ENCODE data around the gene SRPK2. TPM values are rescaled to one million over a fixed set of nuclear protein-coding genes. Genes with fewer than 3 reads are reported as not detected.
"Not testable (repeated sequence)": the region's sequence is repeated elsewhere in the genome, so short reads cannot be mapped to it uniquely, and the experiment has no call there.

Gene SRPK2
- total RNA-seq, 4 donors from 2014 or later: 21.5 to 35.1 (median 29.2) TPM

GRCh38 chr7:105350906-105351305 is 37.8 kb downstream of the SRPK2 start:
- DNase-seq: no peak
- H3K27ac ChIP-seq: no peak overlapping the region
- intact Hi-C loops (cut with DNase I): no loop called here
- H3K27me3 ChIP-seq: no peaks in the 10 kb centered on the region
- no peak for TF ChIP-seq POLR2A (IDR thresholded peaks at IDR 0.05)
- TF ChIP-seq CTCF (IDR thresholded peaks at IDR 0.05): no peak
- no peak overlapping the region for H3K4me3 ChIP-seq
- H3K36me3 ChIP-seq: no peaks in the 10 kb centered on the region
- H3K9me3 ChIP-seq: no peaks in the 10 kb centered on the region
- peaks cover 16 to 54% (median 32%) of the 10 kb centered on the region in 3 donors for H3K4me1 ChIP-seq
- WGBS, 2 donors: 87 to 92% methylated on average over 7 of the region's 7 CpGs

GRCh38 chr7:105348177-105348576 is 40.5 kb downstream of the SRPK2 start:
- not testable (repeated sequence) for H3K9me3 ChIP-seq
- peaks cover 6 to 40% (median 21%) of the 10 kb centered on the region in 3 donors for H3K4me1 ChIP-seq

GRCh38 chr7:105346593-105347322 is 42.0 kb downstream of the SRPK2 start:
- Histone ChIP-seq H3K9me3 (no peaks in the 10 kb centered on the region), H3K36me3 (no peaks in the 10 kb centered on the region), H3K27me3 (no peaks in the 10 kb centered on the region), H3K27ac (no peak overlapping the region), H3K4me1 (peaks cover 6 to 28% (median 7%) of the 10 kb centered on the region in 3 donors), H3K4me3 (no peak overlapping the region)
- 87 to 95% methylated on average over 8 to 10 of the region's 10 CpGs for WGBS, 2 donors
- no peak for TF ChIP-seq CTCF (IDR thresholded peaks at IDR 0.05)
- no peak for TF ChIP-seq POLR2A (IDR thresholded peaks at IDR 0.05)
- no peak for DNase-seq
- intact Hi-C loops (cut with DNase I): loop anchor here (10.0 kb wide), 1 partner anchor 202 kb away; no protein-coding TSS in a partner anchor

More at GRCh38 chr7:105348177-105348576, 40.5 kb downstream of the SRPK2 start:
- intact Hi-C loops (cut with DNase I): loop anchor here (10.0 kb wide), 1 partner anchor 203 kb away; no protein-coding TSS in a partner anchor
- 84 to 88% methylated on average over 8 to 11 of the region's 11 CpGs for WGBS, 2 donors
- not testable (repeated sequence) for H3K4me3 ChIP-seq, DNase-seq, H3K36me3 ChIP-seq, H3K27me3 ChIP-seq, H3K27ac ChIP-seq

- peaks cover 1 to 25% (median 3%) of the 10 kb centered on the region in 3 donors for H3K4me1 ChIP-seq
- intact Hi-C loops (cut with DNase I): loop anchor here (10.0 kb wide), 1 partner anchor 201 kb away; no protein-coding TSS in a partner anchor
- no peaks in the 10 kb centered on the region for H3K9me3 ChIP-seq
- no peak for DNase-seq
- 94 to 100% methylated on average over 2 of the region's 2 CpGs for WGBS, 2 donors
- no peak for TF ChIP-seq POLR2A (IDR thresholded peaks at IDR 0.05)
- no peak for TF ChIP-seq CTCF (IDR thresholded peaks at IDR 0.05)
- no peak overlapping the region for H3K27ac ChIP-seq
- H3K4me3 ChIP-seq: no peak overlapping the region
- H3K27me3 ChIP-seq: no peaks in the 10 kb centered on the region
- H3K36me3 ChIP-seq: no peaks in the 10 kb centered on the region
Observed at GRCh38 chr7:105346138-105346537, 42.6 kb downstream of the SRPK2 start.

GRCh38 chr7:105345725-105346124 is 43.0 kb downstream of the SRPK2 start:
- H3K4me3 ChIP-seq: no peak overlapping the region
- H3K9me3 ChIP-seq: no peaks in the 10 kb centered on the region
- H3K4me1 ChIP-seq: peaks cover 0 to 23% (median 3%) of the 10 kb centered on the region in 3 donors
- no peaks in the 10 kb centered on the region for H3K27me3 ChIP-seq
- no peak for DNase-seq
- no peaks in the 10 kb centered on the region for H3K36me3 ChIP-seq
- no peak overlapping the region for H3K27ac ChIP-seq
- no peak for TF ChIP-seq CTCF (IDR thresholded peaks at IDR 0.05)
- no peak for TF ChIP-seq POLR2A (IDR thresholded peaks at IDR 0.05)
- intact Hi-C loops (cut with DNase I): loop anchor here (10.0 kb wide), 1 partner anchor 201 kb away; no protein-coding TSS in a partner anchor
- 27 to 41% methylated on average over 3 of the region's 3 CpGs for WGBS, 2 donors
